Chondrocyte (in vitro differentiated cells): Measurements from ENCODE around the gene STPG4. TPM values are rescaled to one million over a fixed set of nuclear protein-coding genes. Genes with fewer than 3 reads are reported as not detected.

Experiments
- DNase-seq: peaks from one replicate; pipeline ENCODE4 v3.0.0; 2021; ENCODE audit warnings: mixed read lengths, low spot score
- H3K27ac Mint-ChIP-seq: one replicate; pipeline ENCODE4 v1.8.0; 2021; ENCODE audit warnings: mild to moderate bottlenecking, moderate library complexity, mixed read lengths; ENCODE audit not compliant: unreplicated experiment
- H3K27me3 Mint-ChIP-seq: 2 replicates; pipeline ENCODE4 v1.8.0; 2021; ENCODE audit warnings: low read depth, mixed read lengths
- H3K36me3 Mint-ChIP-seq: 2 replicates; pipeline ENCODE4 v1.8.0; 2021; ENCODE audit warnings: low read depth, mixed read lengths
- H3K4me1 Mint-ChIP-seq: 2 replicates; pipeline ENCODE4 v1.8.0; 2021; ENCODE audit warnings: low read depth, mild to moderate bottlenecking, mixed read lengths
- H3K4me3 Mint-ChIP-seq: one replicate; pipeline ENCODE4 v1.8.0; 2021; ENCODE audit warnings: mild to moderate bottlenecking, moderate library complexity, mixed read lengths; ENCODE audit not compliant: unreplicated experiment
- H3K9me3 Mint-ChIP-seq: 2 replicates; pipeline ENCODE4 v1.8.0; 2021; ENCODE audit warnings: low read depth, mixed read lengths
- total RNA-seq: library from RNA; stranded (reverse); gene quantifications from 3 replicates; pipeline ENCODE4 v1.2.1, GENCODE V29; 2021
- TF ChIP-seq, protein P1 (sequence below): fragments of 200-600 bp; sonication (generic); IDR thresholded peaks from 2 replicates; pipeline ENCODE4 v1.5.0; 2021; ENCODE audit warnings: antibody characterized with exemption, mild to moderate bottlenecking, moderate library complexity

Gene STPG4
- total RNA-seq, 1 donor from 2014 or later = 0.25 TPM

DNA sequence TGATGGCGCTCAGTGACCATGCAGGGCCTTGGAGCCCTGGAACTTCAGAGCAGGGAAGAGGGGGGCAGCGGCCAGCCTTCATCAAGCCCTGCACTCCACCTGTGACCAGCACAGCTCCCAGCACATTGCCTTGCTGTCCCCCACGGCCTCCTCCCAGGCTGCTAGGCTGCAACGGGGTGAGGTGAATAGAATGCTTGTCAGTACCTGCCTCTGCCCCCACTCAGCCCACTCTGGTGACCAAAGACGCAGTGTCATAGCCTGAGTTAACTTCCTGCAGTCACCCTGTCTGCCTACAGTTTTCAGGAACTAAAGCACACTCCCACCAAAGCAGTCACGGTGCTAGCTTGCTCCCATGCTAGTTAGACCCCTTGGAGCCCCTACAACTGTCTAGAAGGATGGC, 72.1 kb downstream of the STPG4 start:
- no peaks in the 10 kb centered on the region for H3K27me3 Mint-ChIP-seq
- TF ChIP-seq, protein P1, sequence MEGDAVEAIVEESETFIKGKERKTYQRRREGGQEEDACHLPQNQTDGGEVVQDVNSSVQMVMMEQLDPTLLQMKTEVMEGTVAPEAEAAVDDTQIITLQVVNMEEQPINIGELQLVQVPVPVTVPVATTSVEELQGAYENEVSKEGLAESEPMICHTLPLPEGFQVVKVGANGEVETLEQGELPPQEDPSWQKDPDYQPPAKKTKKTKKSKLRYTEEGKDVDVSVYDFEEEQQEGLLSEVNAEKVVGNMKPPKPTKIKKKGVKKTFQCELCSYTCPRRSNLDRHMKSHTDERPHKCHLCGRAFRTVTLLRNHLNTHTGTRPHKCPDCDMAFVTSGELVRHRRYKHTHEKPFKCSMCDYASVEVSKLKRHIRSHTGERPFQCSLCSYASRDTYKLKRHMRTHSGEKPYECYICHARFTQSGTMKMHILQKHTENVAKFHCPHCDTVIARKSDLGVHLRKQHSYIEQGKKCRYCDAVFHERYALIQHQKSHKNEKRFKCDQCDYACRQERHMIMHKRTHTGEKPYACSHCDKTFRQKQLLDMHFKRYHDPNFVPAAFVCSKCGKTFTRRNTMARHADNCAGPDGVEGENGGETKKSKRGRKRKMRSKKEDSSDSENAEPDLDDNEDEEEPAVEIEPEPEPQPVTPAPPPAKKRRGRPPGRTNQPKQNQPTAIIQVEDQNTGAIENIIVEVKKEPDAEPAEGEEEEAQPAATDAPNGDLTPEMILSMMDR = no peak
- H3K9me3 Mint-ChIP-seq = no peaks in the 10 kb centered on the region
- DNase-seq = no peak
- H3K27ac Mint-ChIP-seq = no peak overlapping the region
- H3K36me3 Mint-ChIP-seq = no peaks in the 10 kb centered on the region
- peaks cover 32% of the 10 kb centered on the region for H3K4me1 Mint-ChIP-seq
- H3K4me3 Mint-ChIP-seq = no peak overlapping the region

DNA sequence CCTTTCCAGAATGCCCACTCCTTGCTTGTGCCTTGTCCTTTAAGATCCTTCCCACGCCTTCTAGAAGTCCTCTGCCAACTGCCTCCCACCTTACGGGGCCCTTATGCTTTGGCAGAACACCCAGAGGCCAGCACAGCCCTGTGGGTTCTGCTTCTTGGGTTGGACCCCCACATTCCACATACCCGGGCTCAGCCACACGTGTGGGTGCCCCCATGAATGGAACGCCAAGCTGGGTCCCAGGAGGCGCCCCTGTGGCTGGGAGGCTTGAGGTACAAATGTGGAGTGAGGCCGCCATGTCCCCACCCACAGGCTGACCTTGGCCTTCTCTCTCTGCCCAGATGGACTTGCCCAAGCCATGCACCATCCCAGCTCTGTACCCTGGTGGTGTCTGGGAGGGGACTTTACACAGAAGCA, 74.2 kb downstream of the STPG4 start:
- DNase-seq = no peak
- no peak overlapping the region for H3K4me3 Mint-ChIP-seq
- peaks cover 46% of the 10 kb centered on the region for H3K4me1 Mint-ChIP-seq
- no peak overlapping the region for H3K27ac Mint-ChIP-seq
- no peaks in the 10 kb centered on the region for H3K27me3 Mint-ChIP-seq
- no peaks in the 10 kb centered on the region for H3K9me3 Mint-ChIP-seq
- no peaks in the 10 kb centered on the region for H3K36me3 Mint-ChIP-seq
- TF ChIP-seq, protein P1 = no peak

DNA sequence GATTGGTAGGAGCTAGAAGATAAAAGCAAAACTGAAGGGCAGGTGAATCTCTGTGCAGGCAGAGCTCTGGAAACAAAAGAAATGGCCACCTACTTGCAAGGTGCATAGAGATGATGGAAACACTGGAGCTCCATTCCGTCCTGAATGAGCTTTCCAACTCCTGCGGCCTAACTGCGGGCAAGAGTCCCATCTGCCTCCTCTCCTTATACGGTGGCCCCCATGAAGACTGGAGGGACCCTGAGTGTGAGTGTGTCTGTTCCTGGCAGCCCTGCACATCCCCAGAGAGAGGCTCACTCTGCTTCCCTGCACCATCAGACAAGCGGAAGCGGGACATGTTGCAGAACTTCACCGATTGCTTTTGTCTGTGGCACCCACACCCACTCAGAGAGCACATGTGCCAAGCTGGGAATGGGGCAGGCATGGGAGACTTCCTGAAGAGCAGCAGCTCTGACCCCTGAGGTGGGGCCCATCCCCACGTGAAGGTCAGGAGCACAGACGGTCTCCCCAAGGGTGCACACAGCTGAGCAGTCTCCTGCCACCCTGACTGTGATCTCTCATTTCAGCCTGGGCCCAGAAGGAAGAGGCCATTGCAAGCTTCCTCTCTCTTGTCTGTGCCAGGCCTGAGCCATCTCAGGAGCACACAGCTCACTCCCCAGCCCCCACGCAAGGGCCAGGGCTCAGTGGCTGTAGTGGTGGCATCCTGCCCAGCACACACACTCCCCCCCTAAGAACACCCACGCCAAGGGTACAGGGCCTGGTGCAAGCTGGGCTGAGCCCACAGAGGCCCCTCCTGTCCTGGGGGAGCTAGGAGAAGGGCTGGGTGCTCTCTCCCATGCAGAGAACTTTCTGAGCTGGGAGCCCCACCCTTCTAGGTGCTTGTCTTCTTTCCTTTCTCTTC, 75.3 kb downstream of the STPG4 start:
- Mint-ChIP-seq H3K27me3 (no peaks in the 10 kb centered on the region), H3K27ac (no peak overlapping the region), H3K36me3 (no peaks in the 10 kb centered on the region), H3K9me3 (no peaks in the 10 kb centered on the region), H3K4me3 (no peak overlapping the region), H3K4me1 (peaks cover 56% of the 10 kb centered on the region)
- no peak for DNase-seq
- TF ChIP-seq, protein P1 = no peak

DNA sequence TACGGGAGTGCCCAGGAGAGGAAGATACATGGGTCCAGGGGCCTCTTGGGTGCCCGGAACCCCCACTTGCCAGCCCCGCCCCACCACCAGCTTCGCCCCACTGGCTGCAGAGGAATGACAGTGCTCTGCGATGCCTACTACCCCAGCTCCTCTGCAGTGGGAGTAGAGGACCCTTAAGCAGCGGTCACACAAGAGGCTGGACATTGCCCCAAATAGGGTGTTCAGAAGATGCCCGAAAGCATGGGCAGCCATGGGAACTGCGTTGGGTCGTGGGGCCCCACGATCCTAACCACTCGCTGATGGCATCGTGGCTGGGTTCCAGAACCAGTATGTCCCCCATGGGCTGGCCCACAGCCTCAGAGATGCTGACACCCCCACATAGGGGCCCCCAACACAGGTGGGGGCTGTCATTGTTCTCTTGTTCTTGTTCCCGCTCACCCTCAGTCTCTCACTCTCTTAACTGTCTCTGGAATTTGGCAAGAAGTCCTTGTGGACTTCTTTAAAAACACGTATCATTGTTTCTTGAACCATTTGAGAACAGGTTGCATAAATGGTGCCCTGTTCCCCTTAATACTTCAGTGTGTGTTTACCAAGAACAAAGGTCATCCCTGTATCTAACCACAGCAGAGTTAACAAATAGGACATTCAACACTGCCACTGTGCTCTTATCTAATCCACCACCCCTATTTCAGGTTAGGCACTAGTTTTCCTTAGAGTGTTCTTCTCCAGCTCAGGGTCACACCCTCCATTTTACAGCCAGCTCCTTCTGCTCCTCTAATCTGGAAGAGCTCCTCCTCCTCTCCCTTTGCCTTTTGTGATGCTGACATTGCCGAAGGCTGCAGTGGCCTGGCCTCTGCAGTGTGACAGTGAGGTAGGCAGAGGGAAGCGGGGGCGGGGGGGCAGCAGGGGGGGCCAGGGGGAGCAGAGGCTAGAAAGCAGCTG, 76.3 kb downstream of the STPG4 start:
- peaks cover 58% of the 10 kb centered on the region for H3K4me1 Mint-ChIP-seq
- no peaks in the 10 kb centered on the region for H3K9me3 Mint-ChIP-seq
- H3K27me3 Mint-ChIP-seq = no peaks in the 10 kb centered on the region
- no peak for DNase-seq
- TF ChIP-seq, protein P1 = no peak
- no peaks in the 10 kb centered on the region for H3K36me3 Mint-ChIP-seq
- peak overlapping the region; percentile 5 for H3K27ac Mint-ChIP-seq
- H3K4me3 Mint-ChIP-seq = no peak overlapping the region

DNA sequence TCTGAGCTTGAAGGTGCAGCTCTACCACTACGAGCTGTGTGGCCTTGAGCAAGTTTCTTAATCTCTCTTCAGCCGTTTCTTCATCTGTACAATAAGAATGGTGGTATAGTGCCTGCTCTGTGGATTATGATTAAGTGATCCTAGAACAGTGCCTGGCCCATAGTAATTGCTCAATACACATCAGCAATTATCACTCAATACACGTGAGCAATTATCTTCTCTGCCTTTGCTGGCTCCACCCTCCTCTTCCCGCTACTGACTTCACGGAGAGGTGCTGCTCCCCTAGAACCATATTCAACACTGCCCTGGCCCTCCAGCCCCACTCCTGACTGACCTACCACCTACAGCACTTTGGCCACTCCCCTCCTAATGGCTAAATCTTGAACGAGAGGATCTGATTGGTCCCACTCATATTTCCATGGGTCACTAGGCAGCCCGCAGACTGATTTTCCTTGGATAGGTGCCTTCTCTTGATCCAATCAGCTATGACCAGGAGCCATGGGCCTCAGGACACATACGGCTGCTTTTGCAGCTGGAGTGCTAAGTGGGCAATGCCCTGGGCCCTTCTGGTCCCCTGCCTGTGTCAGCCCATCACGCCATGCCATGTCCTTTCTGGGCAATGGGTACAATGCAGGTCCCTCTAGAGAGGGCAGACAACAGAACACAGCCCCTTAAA, 77.5 kb downstream of the STPG4 start:
- TF ChIP-seq, protein P1 = no peak
- Mint-ChIP-seq H3K9me3 (no peaks in the 10 kb centered on the region), H3K4me1 (peaks cover 63% of the 10 kb centered on the region)

More for the DNA sequence above, 77.5 kb downstream of the STPG4 start:
- DNase-seq = no peak
- peaks cover 6% of the 10 kb centered on the region for H3K36me3 Mint-ChIP-seq
- H3K4me3 Mint-ChIP-seq = no peak overlapping the region
- no peaks in the 10 kb centered on the region for H3K27me3 Mint-ChIP-seq
- peak overlapping the region; percentile 97 for H3K27ac Mint-ChIP-seq
